H1 (cell line): ENCODE data around the gene MCM5. TPM values are rescaled to one million over a fixed set of nuclear protein-coding genes. Genes with fewer than 3 reads are reported as not detected.

ENCODE experiments used
- CTBP2 ChIP-seq: IDR thresholded peaks from 2 replicates; pipeline ENCODE4 v1.7.0; 2011; ENCODE audit warnings: borderline replicate concordance, mild to moderate bottlenecking, moderate library complexity, mixed read lengths, low read length; ENCODE audit not compliant: insufficient read depth, insufficient read length
- GABPA ChIP-seq: IDR thresholded peaks from 2 replicates; pipeline ENCODE4 v1.6.1; 2011; ENCODE audit warnings: mild to moderate bottlenecking, low read length, moderate library complexity, borderline replicate concordance; ENCODE audit not compliant: insufficient read depth
- HDAC2 ChIP-seq, 2 experiments: fragments of 300-600 bp in 1 of 2; sonication (generic) in 1 of 2; IDR thresholded peaks; 2 replicates each; pipeline ENCODE4 v1.6.1; 2011 to 2012; ENCODE audit warnings: low read depth in 2 of 2, low read length in 2 of 2, mild to moderate bottlenecking in 2 of 2, moderate library complexity in 2 of 2, borderline replicate concordance in 1 of 2, inconsistent platforms in 1 of 2
- POLR2AphosphoS5 ChIP-seq: IDR thresholded peaks from 2 replicates; pipeline ENCODE4 v1.6.1; 2011; ENCODE audit warnings: low read depth, low read length
- polyA plus RNA-seq, 7 experiments: library from polyadenylated mRNA; depleted of rRNA in 3 of 7; stranded (reverse) in 5 of 7; unstranded in 2 of 7; fragments of >200 nt in 5 of 7; fragments of 200-250 nt in 2 of 7; gene quantifications; 1 replicate in 5 of 7; 2 replicates in 1 of 7; 4 replicates in 1 of 7; pipeline versions ENCODE4 v1.2.1 to v1.2.3, GENCODE V29; 2011 to 2013; ENCODE audit warnings: missing spikeins in 2 of 7, mixed read lengths in 2 of 7
- total RNA-seq: library from RNA; stranded (reverse); fragmentation: NEBNext Ultra II Directional; extraction: Animal tissue kit (Norgen Biotek cat#: 25700); gene quantifications from 2 replicates; pipeline ENCODE4 v1.2.1, GENCODE V29; 2021
- TF ChIP-seq, protein P1 (sequence below): IDR thresholded peaks from 2 replicates; pipeline ENCODE4 v1.6.1; 2012; ENCODE audit warnings: low read length, inconsistent platforms

Gene MCM5
- total and polyA plus RNA-seq, 2 of the 8 experiments (the other 6 are each of a cell fraction or from before 2014, with no cell fraction given): 210 to 305 TPM

- TF ChIP-seq CTBP2 (no peak), GABPA (no peak), HDAC2 (IDR thresholded peaks at IDR 0.05; ENCODE audit: borderline replicate concordance in 1 of 2, low read depth in 2 of 2, low read length in 2 of 2) (no peak), POLR2AphosphoS5 (no peak)
- TF ChIP-seq, protein P1, sequence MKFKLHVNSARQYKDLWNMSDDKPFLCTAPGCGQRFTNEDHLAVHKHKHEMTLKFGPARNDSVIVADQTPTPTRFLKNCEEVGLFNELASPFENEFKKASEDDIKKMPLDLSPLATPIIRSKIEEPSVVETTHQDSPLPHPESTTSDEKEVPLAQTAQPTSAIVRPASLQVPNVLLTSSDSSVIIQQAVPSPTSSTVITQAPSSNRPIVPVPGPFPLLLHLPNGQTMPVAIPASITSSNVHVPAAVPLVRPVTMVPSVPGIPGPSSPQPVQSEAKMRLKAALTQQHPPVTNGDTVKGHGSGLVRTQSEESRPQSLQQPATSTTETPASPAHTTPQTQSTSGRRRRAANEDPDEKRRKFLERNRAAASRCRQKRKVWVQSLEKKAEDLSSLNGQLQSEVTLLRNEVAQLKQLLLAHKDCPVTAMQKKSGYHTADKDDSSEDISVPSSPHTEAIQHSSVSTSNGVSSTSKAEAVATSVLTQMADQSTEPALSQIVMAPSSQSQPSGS: no peak
Measured at GRCh38 chr22:35452351-35452781, 52.4 kb downstream of the MCM5 start (continued).
